GM19463 (cell line): ENCODE data around the gene TNNI2.
"Not testable (repeated sequence)": the region's sequence is repeated elsewhere in the genome, so short reads cannot be mapped to it uniquely, and the experiment has no call there.

Source experiments
- ATAC-seq: cut with Tn5 transposase; IDR thresholded peaks from one replicate; pipeline ENCODE4 v1.9.1; 2021; ENCODE audit warnings: mild to moderate bottlenecking, moderate library complexity; ENCODE audit not compliant: unreplicated experiment

The TNNI2 gene

GRCh38 chr11:1871531-1871930, 32.8 kb downstream of the TNNI2 start:
- ATAC-seq = no peak

GRCh38 chr11:1872267-1872985, 33.6 kb downstream of the TNNI2 start:
- ATAC-seq = no peak

- no peak for ATAC-seq
These were observed 34.4 kb downstream of the TNNI2 start for GRCh38 chr11:1873048-1873812.

- not testable (repeated sequence) for ATAC-seq
These were observed 35.0 kb downstream of the TNNI2 start for GRCh38 chr11:1873813-1874150.

GRCh38 chr11:1874441-1875092, 35.8 kb downstream of the TNNI2 start:
- not testable (repeated sequence) for ATAC-seq

- ATAC-seq = no peak
These were observed 36.5 kb downstream of the TNNI2 start for GRCh38 chr11:1875093-1875850.

GRCh38 chr11:1875851-1876301, 37.1 kb downstream of the TNNI2 start:
- ATAC-seq = not testable (repeated sequence)

- no peak for ATAC-seq
These were observed 37.7 kb downstream of the TNNI2 start for GRCh38 chr11:1876361-1877063.

- no peak for ATAC-seq
These were observed 38.7 kb downstream of the TNNI2 start for GRCh38 chr11:1877211-1878136.

GRCh38 chr11:1878137-1879031, 39.6 kb downstream of the TNNI2 start:
- ATAC-seq = no peak

- no peak for ATAC-seq
These were observed 40.7 kb downstream of the TNNI2 start for GRCh38 chr11:1879342-1879940.

- ATAC-seq = no peak
These were observed 41.4 kb downstream of the TNNI2 start for GRCh38 chr11:1879941-1880720.

- ATAC-seq = no peak
These were observed 42.1 kb downstream of the TNNI2 start for GRCh38 chr11:1880746-1881441.

- no peak for ATAC-seq
These were observed 42.9 kb downstream of the TNNI2 start for GRCh38 chr11:1881442-1882264.

GRCh38 chr11:1882265-1883238, 43.8 kb downstream of the TNNI2 start:
- no peak for ATAC-seq
